Osteoblast (primary cell): ENCODE results near the gene EFHC2. TPM values are rescaled to one million over a fixed set of nuclear protein-coding genes. Genes with fewer than 3 reads are reported as not detected.

Experiments
- DNase-seq: peaks from one replicate; pipeline ENCODE4 v3.0.0; 2011; ENCODE audit warnings: low spot score, mixed read lengths; ENCODE audit not compliant: insufficient read length; ENCODE audit errors: missing footprints
- H2AFZ ChIP-seq: 2 replicates; pipeline ENCODE4 v1.6.0; 2011; ENCODE audit warnings: mild to moderate bottlenecking, low read length
- H3K27ac ChIP-seq: 2 replicates; pipeline ENCODE4 v1.5.1; 2011; ENCODE audit warnings: mild to moderate bottlenecking, low read depth, low read length, moderate library complexity
- H3K27me3 ChIP-seq: 2 replicates; pipeline ENCODE4 v1.6.0; 2012; ENCODE audit warnings: mild to moderate bottlenecking, control low read depth, inconsistent platforms, low read length, moderate library complexity; ENCODE audit not compliant: insufficient read depth
- H3K36me3 ChIP-seq: 2 replicates; pipeline ENCODE4 v1.5.1; 2011; ENCODE audit warnings: mild to moderate bottlenecking, low read length, control low read depth, moderate library complexity; ENCODE audit not compliant: insufficient read depth
- H3K4me1 ChIP-seq: 2 replicates; pipeline ENCODE4 v1.5.1; 2011; ENCODE audit warnings: mild to moderate bottlenecking, low read length, control low read depth, moderate library complexity; ENCODE audit not compliant: insufficient read depth
- H3K4me2 ChIP-seq: 2 replicates; pipeline ENCODE4 v1.6.0; 2011; ENCODE audit warnings: mild to moderate bottlenecking, low read length; ENCODE audit not compliant: insufficient read depth
- H3K4me3 ChIP-seq: fragments of 200-600 bp; sonication (generic); 3 replicates; pipeline ENCODE4 v1.5.1; 2012; ENCODE audit warnings: mild to moderate bottlenecking, low read length, inconsistent platforms; ENCODE audit not compliant: insufficient read depth
- H3K79me2 ChIP-seq: 2 replicates; pipeline ENCODE4 v1.6.0; 2012; ENCODE audit warnings: mild to moderate bottlenecking, low read length, control low read depth, inconsistent platforms; ENCODE audit not compliant: insufficient read depth
- H3K9me3 ChIP-seq: 2 replicates; pipeline ENCODE4 v1.5.1; 2011; ENCODE audit warnings: low read depth, low read length, control low read depth
- H4K20me1 ChIP-seq: 2 replicates; pipeline ENCODE4 v1.6.0; 2012; ENCODE audit warnings: mild to moderate bottlenecking, low read length, control low read depth; ENCODE audit not compliant: insufficient read depth
- total RNA-seq: library from RNA; depleted of rRNA; stranded (reverse); fragments of >200 nt; gene quantifications from 2 replicates; pipeline ENCODE4 v1.2.3, GENCODE V29; 2012
- TF ChIP-seq, protein P1 (sequence below): IDR thresholded peaks from 2 replicates; pipeline ENCODE4 v1.5.1; 2011; ENCODE audit warnings: mild to moderate bottlenecking, low read depth, low read length, moderate library complexity; ENCODE audit errors: extremely low read depth

EFHC2 gene
- total RNA-seq, 1 donor: 3.6 TPM

DNA sequence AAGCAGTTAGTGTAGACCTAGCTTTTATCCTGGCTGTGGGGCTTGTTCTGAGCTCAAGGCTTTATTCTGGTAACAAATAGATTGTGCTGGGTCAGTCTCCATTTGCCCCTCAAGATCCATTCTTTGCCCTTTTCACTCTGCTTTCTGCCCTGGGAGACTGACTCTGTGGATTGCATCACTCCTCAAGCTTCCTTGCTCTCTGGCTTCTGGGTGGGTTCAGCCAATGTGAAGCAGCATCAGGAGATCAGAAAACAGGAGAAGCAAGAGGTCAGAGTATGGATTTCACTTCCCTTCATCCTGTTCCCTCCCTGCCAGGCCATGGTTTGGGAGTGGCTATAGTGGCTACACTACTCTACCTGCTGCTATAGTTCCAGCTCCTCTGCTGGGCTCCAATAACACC lies 186.2 kb downstream of the EFHC2 start:
- no peaks in the 10 kb centered on the region for H3K27me3 ChIP-seq

DNA sequence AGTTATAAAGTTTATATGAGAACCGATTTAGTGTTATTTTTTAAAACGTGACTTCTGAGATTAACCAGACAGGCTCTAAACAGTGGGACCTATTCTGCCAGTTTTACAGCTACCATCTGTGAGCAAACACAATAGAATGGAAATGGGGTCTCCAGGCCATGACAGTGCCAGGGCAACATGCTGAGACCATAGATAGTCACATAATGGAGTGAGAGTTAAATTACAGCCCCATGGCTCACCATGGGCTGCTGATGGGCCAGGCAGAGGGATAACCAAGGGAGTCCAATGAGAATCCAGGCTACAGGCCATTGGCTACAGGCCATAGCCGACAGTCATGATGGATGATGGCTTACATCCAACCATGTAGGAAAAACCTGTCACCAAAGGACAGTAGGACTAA lies 186.7 kb downstream of the EFHC2 start:
- TF ChIP-seq, protein P1, sequence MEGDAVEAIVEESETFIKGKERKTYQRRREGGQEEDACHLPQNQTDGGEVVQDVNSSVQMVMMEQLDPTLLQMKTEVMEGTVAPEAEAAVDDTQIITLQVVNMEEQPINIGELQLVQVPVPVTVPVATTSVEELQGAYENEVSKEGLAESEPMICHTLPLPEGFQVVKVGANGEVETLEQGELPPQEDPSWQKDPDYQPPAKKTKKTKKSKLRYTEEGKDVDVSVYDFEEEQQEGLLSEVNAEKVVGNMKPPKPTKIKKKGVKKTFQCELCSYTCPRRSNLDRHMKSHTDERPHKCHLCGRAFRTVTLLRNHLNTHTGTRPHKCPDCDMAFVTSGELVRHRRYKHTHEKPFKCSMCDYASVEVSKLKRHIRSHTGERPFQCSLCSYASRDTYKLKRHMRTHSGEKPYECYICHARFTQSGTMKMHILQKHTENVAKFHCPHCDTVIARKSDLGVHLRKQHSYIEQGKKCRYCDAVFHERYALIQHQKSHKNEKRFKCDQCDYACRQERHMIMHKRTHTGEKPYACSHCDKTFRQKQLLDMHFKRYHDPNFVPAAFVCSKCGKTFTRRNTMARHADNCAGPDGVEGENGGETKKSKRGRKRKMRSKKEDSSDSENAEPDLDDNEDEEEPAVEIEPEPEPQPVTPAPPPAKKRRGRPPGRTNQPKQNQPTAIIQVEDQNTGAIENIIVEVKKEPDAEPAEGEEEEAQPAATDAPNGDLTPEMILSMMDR: no peak

More for the DNA sequence above, 186.2 kb downstream of the EFHC2 start:
- TF ChIP-seq, protein P1: no peak
- Histone ChIP-seq H3K4me3 (no peak overlapping the region), H3K9me3 (no peaks in the 10 kb centered on the region), H3K4me2 (no peak overlapping the region), H2AFZ (no peak overlapping the region), H3K79me2 (no peaks in the 10 kb centered on the region), H3K27ac (no peak overlapping the region), H3K4me1 (no peaks in the 10 kb centered on the region), H4K20me1 (no peaks in the 10 kb centered on the region), H3K36me3 (no peaks in the 10 kb centered on the region)
- DNase-seq: no peak

DNA sequence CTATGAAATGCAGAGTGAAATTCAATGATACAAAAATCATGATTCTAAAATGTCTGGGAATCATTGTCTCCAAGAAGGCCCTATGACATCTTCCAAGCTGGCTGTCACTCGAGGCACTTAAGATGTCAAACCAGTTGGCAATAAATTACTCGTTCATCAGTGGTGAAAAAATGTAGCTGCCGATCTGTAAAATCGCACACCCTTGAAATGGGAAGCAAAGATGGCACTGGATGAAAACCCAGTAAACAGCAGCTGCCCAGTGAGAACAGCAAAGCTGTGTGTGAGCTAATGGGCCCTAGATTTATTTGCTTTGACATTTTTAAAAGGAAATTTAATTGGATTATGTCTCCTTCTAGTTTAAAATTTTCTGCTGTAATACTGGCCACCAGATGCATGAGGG lies 188.3 kb downstream of the EFHC2 start:
- TF ChIP-seq, protein P1: no peak

More for the DNA sequence above, 186.7 kb downstream of the EFHC2 start:
- Histone ChIP-seq H3K4me2 (no peak overlapping the region), H2AFZ (no peak overlapping the region), H3K79me2 (no peaks in the 10 kb centered on the region), H3K27me3 (no peaks in the 10 kb centered on the region), H3K36me3 (no peaks in the 10 kb centered on the region), H3K4me3 (no peak overlapping the region), H3K27ac (no peak overlapping the region), H4K20me1 (no peaks in the 10 kb centered on the region), H3K9me3 (no peaks in the 10 kb centered on the region), H3K4me1 (no peaks in the 10 kb centered on the region)
- DNase-seq: no peak

GRCh38 chrX:44152852-44153251 lies 190.6 kb downstream of the EFHC2 start:
- TF ChIP-seq, protein P1: no peak

More for the DNA sequence above, 188.3 kb downstream of the EFHC2 start:
- H3K36me3 ChIP-seq: no peaks in the 10 kb centered on the region
- H3K9me3 ChIP-seq: no peaks in the 10 kb centered on the region
- H3K27ac ChIP-seq: no peak overlapping the region
- DNase-seq: no peak
- no peaks in the 10 kb centered on the region for H3K27me3 ChIP-seq
- no peaks in the 10 kb centered on the region for H4K20me1 ChIP-seq
- no peak overlapping the region for H3K4me2 ChIP-seq
- H3K4me1 ChIP-seq: no peaks in the 10 kb centered on the region
- H3K4me3 ChIP-seq: no peak overlapping the region
- no peak overlapping the region for H2AFZ ChIP-seq
- no peaks in the 10 kb centered on the region for H3K79me2 ChIP-seq

More at GRCh38 chrX:44152852-44153251, 190.6 kb downstream of the EFHC2 start:
- Histone ChIP-seq H4K20me1 (no peaks in the 10 kb centered on the region), H3K4me3 (no peak overlapping the region), H3K4me2 (no peak overlapping the region), H3K36me3 (no peaks in the 10 kb centered on the region), H3K27ac (no peak overlapping the region), H3K9me3 (no peaks in the 10 kb centered on the region), H3K79me2 (no peaks in the 10 kb centered on the region), H3K27me3 (peaks cover 2% of the 10 kb centered on the region), H3K4me1 (no peaks in the 10 kb centered on the region), H2AFZ (no peak overlapping the region)
- DNase-seq: no peak
